Lung (tissue), 12 donors: ENCODE results near the gene CAMK1G. TPM values are rescaled to one million over a fixed set of nuclear protein-coding genes. Genes with fewer than 3 reads are reported as not detected.

Experiments
- ATAC-seq: fragments of 200-7000 bp; cut with Tn5 transposase; one replicate; pipeline ENCODE4 v1.9.1; 2020; ENCODE audit warnings: moderate number of reproducible peaks; ENCODE audit not compliant: insufficient read depth, low FRiP score
- DNase-seq, 3 donors: peaks; one replicate each; pipeline ENCODE4 v3.0.0-alpha.2; 2013 to 2017
- H3K27ac ChIP-seq, 2 donors: one replicate each; pipeline ENCODE4 v1.5.1; 2013; ENCODE audit warnings: mild to moderate bottlenecking in 2 of 2, moderate library complexity in 2 of 2, control low read depth in 1 of 2, inconsistent platforms in 1 of 2, low read depth in 1 of 2, low read length in 1 of 2
- H3K27me3 ChIP-seq, 3 donors: one replicate each; pipeline ENCODE4 v1.5.1; 2013; ENCODE audit warnings: low read length in 2 of 3; ENCODE audit not compliant: control insufficient read depth in 3 of 3, insufficient read depth in 3 of 3
- H3K36me3 ChIP-seq, 4 donors: one replicate each; pipeline ENCODE4 v1.5.1; 2013; ENCODE audit warnings: low read length in 4 of 4, mild to moderate bottlenecking in 1 of 4, moderate library complexity in 1 of 4; ENCODE audit not compliant: control insufficient read depth in 4 of 4, insufficient read depth in 4 of 4
- H3K4me1 ChIP-seq, 5 donors: one replicate each; pipeline ENCODE4 v1.5.1; 2013; ENCODE audit warnings: low read length in 5 of 5, mild to moderate bottlenecking in 2 of 5, moderate library complexity in 1 of 5; ENCODE audit not compliant: control insufficient read depth in 5 of 5, insufficient read depth in 5 of 5
- H3K4me3 ChIP-seq: one replicate; pipeline ENCODE4 v1.5.1; 2013; ENCODE audit warnings: mild to moderate bottlenecking, control low read depth, moderate library complexity
- H3K9ac ChIP-seq, 2 donors: one replicate each; pipeline ENCODE4 v1.5.1; 2013; ENCODE audit warnings: low read length in 2 of 2, control low read depth in 1 of 2; ENCODE audit not compliant: insufficient read depth in 1 of 2
- H3K9me3 ChIP-seq, 4 donors: one replicate each; pipeline ENCODE4 v1.5.1; 2013; ENCODE audit warnings: low read length in 3 of 4, mild to moderate bottlenecking in 1 of 4, moderate library complexity in 1 of 4; ENCODE audit not compliant: control insufficient read depth in 4 of 4, insufficient read depth in 3 of 4
- CTCF ChIP-seq: IDR thresholded peaks from 2 replicates; pipeline ENCODE4 v1.5.1; 2012; ENCODE audit warnings: mild to moderate bottlenecking; ENCODE audit errors: control extremely low read depth, extremely low read depth
- WGBS, 2 donors: extraction: QIAGEN DNeasy Blood & Tissue Kit; methylation state at CpG; one replicate each; pipeline ENCODE4 v1.1.7; 2013; 5-methylcytosine and 5-hydroxymethylcytosine counted together
- polyA plus RNA-seq, 2 donors: library from polyadenylated mRNA; stranded (reverse); fragments of 200-250 nt; gene quantifications; one replicate each; pipeline ENCODE4 v1.2.1, GENCODE V29; 2013
- total RNA-seq, 2 donors: library from RNA; depleted of rRNA in 1 of 2; stranded (reverse); fragments of >200 nt in 1 of 2; gene quantifications; one replicate each; pipeline ENCODE4 v1.2.1, GENCODE V29; 2014 to 2021
- donor health status: control.
- donor health status: control.
- donor health status: Bipolar disorder and iron deficiency.
- donor health status: healthy.
- donor health status: DM: yes; HTN: yes; CAD: no.

Gene CAMK1G
- total and polyA plus RNA-seq, 4 donors = 0.14 to 2.4 (median 0.80) TPM; not detected in 1

GRCh38 chr1:209557221-209557620 lies 26.3 kb upstream of the CAMK1G start:
- no peak overlapping the region for H3K9ac ChIP-seq
- H3K27me3 ChIP-seq = no peaks in the 10 kb centered on the region
- no peak overlapping the region for H3K4me3 ChIP-seq
- H3K27ac ChIP-seq = no peak overlapping the region
- TF ChIP-seq CTCF = no peak
- DNase-seq (peak in 1 of 3 donors; percentile 60), ATAC-seq (no peak)
- H3K36me3 ChIP-seq = no peaks in the 10 kb centered on the region
- H3K9me3 ChIP-seq = no peaks in the 10 kb centered on the region
- H3K4me1 ChIP-seq = peaks cover 0 to 4% (median 0%) of the 10 kb centered on the region in 5 donors

- H3K36me3 ChIP-seq = no peaks in the 10 kb centered on the region
- no peak overlapping the region for H3K4me3 ChIP-seq
- peaks cover 0 to 10% (median 0%) of the 10 kb centered on the region in 5 donors for H3K4me1 ChIP-seq
- H3K9me3 ChIP-seq = no peaks in the 10 kb centered on the region
- ATAC-seq (no peak), DNase-seq (no peak)
- H3K27me3 ChIP-seq = peaks cover 0 to 2% (median 0%) of the 10 kb centered on the region in 3 donors
- no peak overlapping the region for H3K9ac ChIP-seq
- TF ChIP-seq CTCF = no peak
- no peak overlapping the region for H3K27ac ChIP-seq
- WGBS, 2 donors = 79 to 87% methylated on average over 3 of the region's 3 CpGs
Measured at GRCh38 chr1:209560529-209560928, 23.0 kb upstream of the CAMK1G start.

- TF ChIP-seq CTCF = no peak
- 94 to 96% methylated on average over 10 of the region's 10 CpGs for WGBS, 2 donors
- H3K9ac ChIP-seq = no peak overlapping the region
- H3K36me3 ChIP-seq = no peaks in the 10 kb centered on the region
- no peak for ATAC-seq
- DNase-seq = no peak
- H3K4me1 ChIP-seq = peaks cover 0 to 10% (median 0%) of the 10 kb centered on the region in 5 donors
- H3K27ac ChIP-seq = no peak overlapping the region
- H3K27me3 ChIP-seq = peaks cover 0 to 2% (median 0%) of the 10 kb centered on the region in 3 donors
- no peak overlapping the region for H3K4me3 ChIP-seq
- no peaks in the 10 kb centered on the region for H3K9me3 ChIP-seq
Measured at GRCh38 chr1:209560952-209561351, 22.6 kb upstream of the CAMK1G start.

- no peak for ATAC-seq
- Histone ChIP-seq H3K9me3 (no peaks in the 10 kb centered on the region), H3K4me1 (peaks cover 0 to 6% (median 0%) of the 10 kb centered on the region in 5 donors), H3K4me3 (no peak overlapping the region), H3K9ac (no peak overlapping the region), H3K27me3 (peaks cover 0 to 2% (median 0%) of the 10 kb centered on the region in 3 donors), H3K27ac (no peak overlapping the region), H3K36me3 (no peaks in the 10 kb centered on the region)
- 72 to 76% methylated on average over 6 of the region's 6 CpGs for WGBS, 2 donors
- TF ChIP-seq CTCF = no peak
- no peak for DNase-seq
Measured at GRCh38 chr1:209561532-209561931, 22.0 kb upstream of the CAMK1G start.
